K562 (cell line): ENCODE data around the gene SIK1. TPM values are rescaled to one million over a fixed set of nuclear protein-coding genes. Genes with fewer than 3 reads are reported as not detected.
"Not testable (repeated sequence)": the region's sequence is repeated elsewhere in the genome, so short reads cannot be mapped to it uniquely, and the experiment has no call there.

Experiments used
- ATAC-seq: fragments of 200-7000 bp; cut with Tn5 transposase; 3 replicates; pipeline ENCODE4 v1.9.1; 2020; ENCODE audit warnings: moderate library complexity
- BruUV-seq: library from RNA; stranded (reverse); fragments of 400-500 nt; replicated peaks from 2 replicates; lab custom pipeline; 2021; lab: Mats Ljungman, UMichigan
- CTCF ChIA-PET: fragments of 300-600 bp; formaldehyde crosslinking; extraction: SDS; loops from one replicate; lab custom pipeline; 2021; ENCODE audit warnings: low intra/inter-chr PET ratio; lab: Yijun Ruan, JAX
- POLR2A ChIA-PET: fragments of 300-600, 350-650 bp; sonication (Branson Sonifier 250); formaldehyde crosslinking; extraction: SDS; loops from one replicate; lab custom pipeline; 2021; ENCODE audit warnings: antibody characterized with exemption, inconsistent platforms; lab: Yijun Ruan, JAX
- DNase-seq, 4 experiments: peaks; one replicate each; pipeline versions ENCODE4 v3.0.0 to v3.0.0-alpha.2; 2011 to 2018; ENCODE audit warnings: low spot score in 3 of 4, mixed read lengths in 3 of 4; ENCODE audit errors: extremely low read depth in 1 of 4
- FAIRE-seq: peaks from 2 replicates; lab custom pipeline; 2011; peaks lifted over from hg19 to GRCh38; lab: Jason Lieb, UNC
- H2AFZ ChIP-seq: 2 replicates; pipeline ENCODE4 v1.6.0; 2011; ENCODE audit warnings: low read depth, low read length, control low read depth, inconsistent platforms
- H3K27ac ChIP-seq: fragments of 200-600 bp; 3 replicates; pipeline ENCODE4 v1.8.0; 2011; ENCODE audit warnings: low read depth, mild to moderate bottlenecking, control low read depth, inconsistent platforms, low read length, moderate library complexity, mixed read lengths; ENCODE audit errors: extremely low read depth
- H3K27me3 ChIP-seq, 2 experiments: fragments of 300-600 bp in 1 of 2; 2 replicates in 1 of 2; 3 replicates in 1 of 2; pipeline versions ENCODE4 v1.6.0 to v1.8.0; 2011; ENCODE audit warnings: inconsistent platforms in 2 of 2, low read length in 2 of 2, mild to moderate bottlenecking in 1 of 2, mixed read lengths in 1 of 2, moderate library complexity in 1 of 2; ENCODE audit not compliant: control insufficient read depth in 2 of 2, insufficient read depth in 2 of 2
- H3K36me3 ChIP-seq: fragments of 300-600 bp; 3 replicates; pipeline ENCODE4 v1.8.0; 2011; ENCODE audit warnings: mild to moderate bottlenecking, low read length, inconsistent platforms; ENCODE audit not compliant: control insufficient read depth, insufficient read depth
- H3K4me1 ChIP-seq, 2 experiments: fragments of 200-600 bp in 1 of 2; replicated peaks in 1 of 2; 2 replicates in 1 of 2; 3 replicates in 1 of 2; pipeline versions ENCODE4 v1.5.1 to v1.8.0; 2011; ENCODE audit warnings: inconsistent platforms in 2 of 2, low read length in 2 of 2, mild to moderate bottlenecking in 1 of 2, mixed read lengths in 1 of 2, moderate library complexity in 1 of 2; ENCODE audit not compliant: control insufficient read depth in 2 of 2, insufficient read depth in 2 of 2
- H3K4me2 ChIP-seq: 2 replicates; pipeline ENCODE4 v1.6.1; 2011; ENCODE audit warnings: low read length, control low read depth, inconsistent platforms, mixed read lengths; ENCODE audit not compliant: insufficient read depth
- H3K4me3 ChIP-seq: fragments of 200-600 bp; sonication (generic), shearing (Covaris generic); 2 replicates; pipeline ENCODE4 v1.5.1; 2016; ENCODE audit warnings: control low read depth, inconsistent platforms
- H3K79me2 ChIP-seq: fragments of 200-600 bp; 3 replicates; pipeline ENCODE4 v1.8.0; 2011; ENCODE audit warnings: low read length, inconsistent platforms; ENCODE audit not compliant: control insufficient read depth, insufficient read depth
- H3K9ac ChIP-seq, 2 experiments: 2 replicates each; pipeline versions ENCODE4 v1.6.0 to v1.6.1; 2011; ENCODE audit warnings: low read depth in 2 of 2, low read length in 2 of 2, control low read depth in 1 of 2, inconsistent platforms in 1 of 2, mild to moderate bottlenecking in 1 of 2, mixed read lengths in 1 of 2; ENCODE audit not compliant: insufficient read depth in 1 of 2
- H3K9me1 ChIP-seq: one replicate; pipeline ENCODE4 v1.6.0; 2011; ENCODE audit warnings: inconsistent platforms, mild to moderate bottlenecking, low read length, moderate library complexity; ENCODE audit not compliant: control insufficient read depth, insufficient read depth
- H3K9me3 ChIP-seq: replicated peaks from 2 replicates; pipeline ENCODE4 v1.5.1; 2011; ENCODE audit warnings: low read depth, low read length, inconsistent platforms; ENCODE audit not compliant: control insufficient read depth, insufficient read depth
- H4K20me1 ChIP-seq: replicated peaks from 2 replicates; pipeline ENCODE4 v1.6.1; 2011; ENCODE audit warnings: low read length, inconsistent platforms, mixed read lengths; ENCODE audit not compliant: control insufficient read depth, insufficient read depth
- E2F6 ChIP-seq, 2 experiments: IDR thresholded peaks; 2 replicates each; pipeline ENCODE4 v1.6.1; 2011; ENCODE audit warnings: borderline replicate concordance in 1 of 2, control low read depth in 1 of 2, low read depth in 1 of 2, low read length in 1 of 2, mild to moderate bottlenecking in 1 of 2, mixed read lengths in 1 of 2, moderate library complexity in 1 of 2; ENCODE audit not compliant: insufficient read depth in 1 of 2, insufficient read length in 1 of 2, poor library complexity in 1 of 2, severe bottlenecking in 1 of 2; ENCODE audit errors: extremely low read depth in 1 of 2
- GABPA ChIP-seq: fragments of 200-800 bp; sonication (Bioruptor generic); conservative IDR thresholded peaks from 2 replicates; pipeline ENCODE4 v1.6.1; 2016; ENCODE audit warnings: low read depth, missing genetic modification characterization, missing compliant biosample characterization
- ID3 ChIP-seq, 2 experiments: fragments of 250-450 bp in 1 of 2; fragments of 450-650 bp in 1 of 2; sonication (Bioruptor Pico) in 1 of 2; IDR thresholded peaks; 2 replicates each; pipeline versions ENCODE4 v1.6.1 to v1.8.0; 2016 to 2021; ENCODE audit warnings: mild to moderate bottlenecking in 2 of 2, moderate library complexity in 2 of 2, missing compliant biosample characterization in 1 of 2, missing genetic modification characterization in 1 of 2
- MITF ChIP-seq: IDR thresholded peaks from 2 replicates; pipeline ENCODE4 v1.6.1; 2014; ENCODE audit warnings: antibody characterized with exemption
- POLR2A ChIP-seq: fragments of 450-650 bp; conservative IDR thresholded peaks from 2 replicates; pipeline ENCODE4 v1.6.1; 2016
- WGBS: fragments of 100-300 bp; shearing (Covaris generic); methylation state at CpG from one replicate; pipeline ENCODE4 v1.1.6; 2016; ENCODE audit warnings: low coverage, mixed read lengths; ENCODE audit not compliant: insufficient coverage; ENCODE audit errors: missing lambda C conversion rate; 5-methylcytosine and 5-hydroxymethylcytosine counted together
- in situ Hi-C: fragments of 300-500 bp; cut with MboI; formaldehyde crosslinking; loops from 4 replicates; pipeline ENCODE4 v1.15.0; 2018; ENCODE audit warnings: inconsistent platforms, mixed read lengths
- intact Hi-C: fragments of 100-400 bp; cut with micrococcal nuclease; formaldehyde crosslinking; loops from 2 replicates; pipeline ENCODE4 v1.14.2; 2022
- polyA plus RNA-seq, 8 experiments: library from polyadenylated mRNA; depleted of rRNA in 4 of 8; stranded (reverse) in 5 of 8; unstranded in 3 of 8; fragments of >200 nt; fragmentation: Nextera tagmentation in 2 of 8; fragmentation: Illumina TruSeq in 1 of 8; extraction: Ambion mirVana in 2 of 8; extraction: Trizol in 1 of 8; gene quantifications; 2 replicates each; pipeline versions ENCODE4 v1.2.1 to v1.2.3, GENCODE V29; 2011 to 2014; ENCODE audit warnings: inconsistent platforms in 1 of 8, missing spikeins in 1 of 8
- total RNA-seq, 7 experiments: library from RNA; depleted of rRNA in 6 of 7; stranded (reverse); fragments of >200 nt in 6 of 7; fragmentation: Illumina TruSeq in 2 of 7; extraction: Trizol in 2 of 7; gene quantifications; 2 replicates each; pipeline versions ENCODE4 v1.2.1 to v1.2.3, GENCODE V29; 2011 to 2021; ENCODE audit warnings: low replicate concordance in 1 of 7

Gene SIK1
- total and polyA plus RNA-seq, 9 of the 15 experiments (the other 6 are each of a cell fraction or from before 2014, with no cell fraction given), result 0.45 to 4.3 (median 1.8) TPM; not detected in 2

- in situ Hi-C loops, H3K36me3 ChIP-seq, intact Hi-C loops, H3K4me3 ChIP-seq, CTCF ChIA-PET, H3K27ac ChIP-seq, H3K9me1 ChIP-seq, H3K9me3 ChIP-seq, FAIRE-seq, H3K79me2 ChIP-seq, ATAC-seq, H3K4me1 ChIP-seq, H3K4me2 ChIP-seq, POLR2A ChIA-PET, DNase-seq, H3K9ac ChIP-seq, H2AFZ ChIP-seq, BruUV-seq: not testable (repeated sequence)
- no CpG with 5 or more reads among the region's 16 CpGs for WGBS
- Histone ChIP-seq H3K27me3 (peaks cover 8 to 21% of the 10 kb centered on the region in 2 experiments; a peak in 3 of 5 replicates), H4K20me1 (peaks cover 13% of the 10 kb centered on the region)
Measured at GRCh38 chr21:43379626-43380122, 47.3 kb downstream of the SIK1 start.

- Histone ChIP-seq H3K27me3 (peaks cover 31 to 53% of the 10 kb centered on the region in 2 experiments; a peak in 4 of 5 replicates), H4K20me1 (peaks cover 26% of the 10 kb centered on the region), H3K9me1 (peaks cover 4% of the 10 kb centered on the region), H3K27ac (no peak overlapping the region), H3K79me2 (no peaks in the 10 kb centered on the region), H3K9ac (no peak overlapping the region), H3K9me3 (no peaks in the 10 kb centered on the region), H3K4me3 (no peak overlapping the region), H3K36me3 (no peaks in the 10 kb centered on the region), H3K4me1 (peaks cover 0 to 9% of the 10 kb centered on the region in 2 experiments; a peak in 2 of 5 replicates), H2AFZ (no peak overlapping the region), H3K4me2 (no peak overlapping the region)
- TF ChIP-seq E2F6 (IDR thresholded peaks at IDR 0.05; ENCODE audit: borderline replicate concordance in 1 of 2, extremely low read depth in 1 of 2, insufficient read depth in 1 of 2, insufficient read length in 1 of 2, low read depth in 1 of 2, low read length in 1 of 2, poor library complexity in 1 of 2, severe bottlenecking in 1 of 2), result no peak
- TF ChIP-seq POLR2A, result no peak
- TF ChIP-seq MITF, result no peak
- no peak for TF ChIP-seq GABPA (tag)
- TF ChIP-seq ID3 (CRISPR knock-in tag; IDR thresholded peaks at IDR 0.05), result no peak
- peak; percentile 58; the same call in 1 of the 2 replicates for TF ChIP-seq ID3 (tag; IDR thresholded peaks at IDR 0.05)
- ChIA-PET CTCF (interaction anchor here (0.6 kb wide), 1 partner anchor 269 kb away, joined by 4 read pairs; no protein-coding TSS in a partner anchor), POLR2A (no interaction called here)
- ATAC-seq (no peak), DNase-seq (no peak), FAIRE-seq (no peak)
- in situ Hi-C loops, result no loop called here
- no TSS peak for BruUV-seq
- intact Hi-C loops, result no loop called here
- WGBS, result 2% methylated on average over 10 of the region's 10 CpGs
Measured at GRCh38 chr21:43376478-43376882, 50.5 kb downstream of the SIK1 start.
